Liver (tissue), 9 donors: Measurements from ENCODE around the gene ZNF606. TPM values are rescaled to one million over a fixed set of nuclear protein-coding genes. Genes with fewer than 3 reads are reported as not detected.

Experiments
- DNase-seq: peaks from one replicate; pipeline ENCODE4 v3.0.0-alpha.2; 2017; ENCODE audit warnings: low spot score
- H3K27ac ChIP-seq, 2 donors: one replicate each; pipeline ENCODE4 v1.7.0; 2013; ENCODE audit warnings: inconsistent platforms in 2 of 2, low read length in 2 of 2, control low read depth in 1 of 2, low read depth in 1 of 2, mild to moderate bottlenecking in 1 of 2
- H3K27me3 ChIP-seq, 4 donors: one replicate each; pipeline versions ENCODE4 v1.6.1 to v1.7.0; 2013; ENCODE audit warnings: low read length in 3 of 4, inconsistent platforms in 1 of 4, mild to moderate bottlenecking in 1 of 4, moderate library complexity in 1 of 4; ENCODE audit not compliant: control insufficient read depth in 4 of 4, insufficient read depth in 4 of 4
- H3K36me3 ChIP-seq, 4 donors: one replicate each; pipeline versions ENCODE4 v1.6.1 to v1.7.0; 2013; ENCODE audit warnings: low read length in 3 of 4, mild to moderate bottlenecking in 3 of 4, low read depth in 1 of 4, moderate library complexity in 1 of 4; ENCODE audit not compliant: control insufficient read depth in 4 of 4, insufficient read depth in 3 of 4
- H3K4me1 ChIP-seq, 4 donors: one replicate each; pipeline versions ENCODE4 v1.6.1 to v1.7.0; 2013; ENCODE audit warnings: low read length in 3 of 4, mild to moderate bottlenecking in 3 of 4, moderate library complexity in 1 of 4; ENCODE audit not compliant: control insufficient read depth in 4 of 4, insufficient read depth in 4 of 4
- H3K4me3 ChIP-seq, 3 donors: one replicate each; pipeline versions ENCODE4 v1.6.1 to v1.7.0; 2013; ENCODE audit warnings: low read length in 3 of 3, control low read depth in 1 of 3, low read depth in 1 of 3, mild to moderate bottlenecking in 1 of 3
- H3K9ac ChIP-seq, 2 donors: one replicate each; pipeline ENCODE4 v1.7.0; 2013; ENCODE audit warnings: low read length in 2 of 2, mild to moderate bottlenecking in 2 of 2, moderate library complexity in 2 of 2, control low read depth in 1 of 2, low read depth in 1 of 2
- H3K9me3 ChIP-seq, 4 donors: one replicate each; pipeline versions ENCODE4 v1.6.1 to v1.7.0; 2013; ENCODE audit warnings: low read length in 3 of 4; ENCODE audit not compliant: control insufficient read depth in 4 of 4
- ATF3 ChIP-seq: IDR thresholded peaks from 2 replicates; pipeline ENCODE4 v1.6.1; 2016; ENCODE audit warnings: antibody characterized with exemption
- EGR1 ChIP-seq, 2 donors: IDR thresholded peaks; 2 replicates each; pipeline ENCODE4 v1.6.1; 2016 to 2018; ENCODE audit warnings: antibody characterized with exemption in 2 of 2, low read depth in 2 of 2
- FOXA1 ChIP-seq: IDR thresholded peaks from 2 replicates; pipeline ENCODE4 v1.6.1; 2016; ENCODE audit warnings: antibody characterized with exemption
- FOXA2 ChIP-seq: IDR thresholded peaks from 2 replicates; pipeline ENCODE4 v1.6.1; 2016; ENCODE audit warnings: antibody characterized with exemption
- GABPA ChIP-seq, 2 donors: IDR thresholded peaks in 1 of 2; conservative IDR thresholded peaks in 1 of 2; 2 replicates each; pipeline ENCODE4 v1.6.1; 2016; ENCODE audit warnings: antibody characterized with exemption in 2 of 2, mild to moderate bottlenecking in 1 of 2, moderate library complexity in 1 of 2
- HNF4G ChIP-seq: IDR thresholded peaks from 2 replicates; pipeline ENCODE4 v1.6.1; 2016; ENCODE audit warnings: antibody characterized with exemption
- JUND ChIP-seq, 2 donors: IDR thresholded peaks; 2 replicates each; pipeline ENCODE4 v1.6.1; 2016; ENCODE audit warnings: antibody characterized with exemption in 2 of 2
- NR2F2 ChIP-seq: IDR thresholded peaks from 2 replicates; pipeline ENCODE4 v1.6.1; 2016; ENCODE audit warnings: antibody characterized with exemption
- RAD21 ChIP-seq, 2 donors: IDR thresholded peaks; 2 replicates each; pipeline ENCODE4 v1.6.1; 2016; ENCODE audit warnings: antibody characterized with exemption in 2 of 2, mild to moderate bottlenecking in 2 of 2
- RXRA ChIP-seq, 2 donors: IDR thresholded peaks; 2 replicates each; pipeline ENCODE4 v1.6.1; 2017 to 2018; ENCODE audit warnings: antibody characterized with exemption in 2 of 2, mild to moderate bottlenecking in 1 of 2
- TAF1 ChIP-seq: conservative IDR thresholded peaks from 2 replicates; pipeline ENCODE4 v1.6.1; 2016; ENCODE audit warnings: antibody characterized with exemption, mild to moderate bottlenecking
- YY1 ChIP-seq: IDR thresholded peaks from 2 replicates; pipeline ENCODE4 v1.6.1; 2016; ENCODE audit warnings: antibody characterized with exemption, mild to moderate bottlenecking
- WGBS: extraction: QIAGEN DNeasy Blood & Tissue Kit; methylation state at CpG from one replicate; pipeline ENCODE4 v1.1.7; 2013; 5-methylcytosine and 5-hydroxymethylcytosine counted together
- polyA plus RNA-seq, 2 donors: library from polyadenylated mRNA; stranded (reverse) in 1 of 2; unstranded in 1 of 2; fragments of 200-250 nt in 1 of 2; fragments of >200 nt in 1 of 2; fragmentation: Nextera tagmentation in 1 of 2; extraction: Ambion mirVana in 1 of 2; gene quantifications; one replicate each; pipeline versions ENCODE4 v1.2.1 to v1.2.3, GENCODE V29; 2013 to 2015
- total RNA-seq, 2 donors: library from RNA; depleted of rRNA; stranded (reverse); fragments of >200 nt; gene quantifications; one replicate each; pipeline ENCODE4 v1.2.3, GENCODE V29; 2014
- TF ChIP-seq, protein P1 (sequence below): fragments of 150-350 bp; IDR thresholded peaks from 2 replicates; pipeline ENCODE4 v1.5.1; 2017; ENCODE audit warnings: improper control_type of control experiment, low read depth, low read length; ENCODE audit not compliant: missing input control
- TF ChIP-seq, protein P2 (sequence below): IDR thresholded peaks from 2 replicates; pipeline ENCODE4 v1.6.1; 2016; ENCODE audit warnings: antibody characterized with exemption, mild to moderate bottlenecking
- TF ChIP-seq, protein P3 (sequence below): IDR thresholded peaks from 2 replicates; pipeline ENCODE4 v1.6.1; 2016; ENCODE audit warnings: antibody characterized with exemption
- TF ChIP-seq, protein P4 (sequence below): IDR thresholded peaks from 2 replicates; pipeline ENCODE4 v1.6.1; 2016; ENCODE audit warnings: antibody characterized with exemption
- donor health status: healthy.
- donor health status: healthy.
- donor health status: healthy.
- donor health status: healthy.
- donor health status: healthy.

Gene ZNF606
- total and polyA plus RNA-seq, 4 donors: 3.2 to 12.8 (median 6.6) TPM

DNA sequence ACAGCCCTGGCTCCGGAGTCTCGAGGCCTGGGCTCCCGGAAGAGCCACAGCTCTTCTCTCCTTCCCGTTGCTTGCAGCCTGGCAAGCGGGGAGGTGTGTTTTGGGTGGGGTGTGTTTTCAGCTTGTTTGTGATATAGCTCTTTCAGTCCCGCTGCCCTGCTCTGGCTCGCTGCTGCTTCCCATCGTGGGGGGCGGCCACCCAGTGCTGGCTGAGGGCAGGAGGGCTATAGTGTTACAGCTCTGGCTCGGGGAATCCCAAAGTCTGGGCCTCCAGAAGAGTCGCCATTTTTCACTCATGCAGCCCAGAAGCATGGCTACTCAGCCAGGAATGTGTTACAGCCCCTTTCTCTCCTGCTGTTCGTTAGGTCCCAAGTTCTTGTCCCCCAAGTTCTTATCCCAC, 52.9 kb downstream of the ZNF606 start:
- peaks cover 20 to 54% (median 48%) of the 10 kb centered on the region in 4 donors for H3K9me3 ChIP-seq
- no peak for DNase-seq
- no peak overlapping the region for H3K27ac ChIP-seq
- no peaks in the 10 kb centered on the region for H3K27me3 ChIP-seq
- no peaks in the 10 kb centered on the region for H3K36me3 ChIP-seq
- peaks cover 0 to 7% (median 3%) of the 10 kb centered on the region in 4 donors for H3K4me1 ChIP-seq
- H3K4me3 ChIP-seq: peak overlapping the region in 1 of 3 donors; percentile 36
- H3K9ac ChIP-seq: no peak overlapping the region
- 88% methylated on average over 12 of the region's 12 CpGs for WGBS
- TF ChIP-seq RXRA (IDR thresholded peaks at IDR 0.05) (no peak), JUND (IDR thresholded peaks at IDR 0.05) (no peak), YY1 (no peak), NR2F2 (no peak), FOXA1 (no peak), EGR1 (IDR thresholded peaks at IDR 0.05; ENCODE audit: low read depth in 2 of 2) (no peak), TAF1 (no peak), GABPA (IDR thresholded peaks at IDR 0.05 in 1 of 2, conservative IDR thresholded peaks at IDR 0.05 in 1 of 2) (no peak)
- TF ChIP-seq, protein P1, sequence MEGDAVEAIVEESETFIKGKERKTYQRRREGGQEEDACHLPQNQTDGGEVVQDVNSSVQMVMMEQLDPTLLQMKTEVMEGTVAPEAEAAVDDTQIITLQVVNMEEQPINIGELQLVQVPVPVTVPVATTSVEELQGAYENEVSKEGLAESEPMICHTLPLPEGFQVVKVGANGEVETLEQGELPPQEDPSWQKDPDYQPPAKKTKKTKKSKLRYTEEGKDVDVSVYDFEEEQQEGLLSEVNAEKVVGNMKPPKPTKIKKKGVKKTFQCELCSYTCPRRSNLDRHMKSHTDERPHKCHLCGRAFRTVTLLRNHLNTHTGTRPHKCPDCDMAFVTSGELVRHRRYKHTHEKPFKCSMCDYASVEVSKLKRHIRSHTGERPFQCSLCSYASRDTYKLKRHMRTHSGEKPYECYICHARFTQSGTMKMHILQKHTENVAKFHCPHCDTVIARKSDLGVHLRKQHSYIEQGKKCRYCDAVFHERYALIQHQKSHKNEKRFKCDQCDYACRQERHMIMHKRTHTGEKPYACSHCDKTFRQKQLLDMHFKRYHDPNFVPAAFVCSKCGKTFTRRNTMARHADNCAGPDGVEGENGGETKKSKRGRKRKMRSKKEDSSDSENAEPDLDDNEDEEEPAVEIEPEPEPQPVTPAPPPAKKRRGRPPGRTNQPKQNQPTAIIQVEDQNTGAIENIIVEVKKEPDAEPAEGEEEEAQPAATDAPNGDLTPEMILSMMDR: no peak
- TF ChIP-seq, protein P2, sequence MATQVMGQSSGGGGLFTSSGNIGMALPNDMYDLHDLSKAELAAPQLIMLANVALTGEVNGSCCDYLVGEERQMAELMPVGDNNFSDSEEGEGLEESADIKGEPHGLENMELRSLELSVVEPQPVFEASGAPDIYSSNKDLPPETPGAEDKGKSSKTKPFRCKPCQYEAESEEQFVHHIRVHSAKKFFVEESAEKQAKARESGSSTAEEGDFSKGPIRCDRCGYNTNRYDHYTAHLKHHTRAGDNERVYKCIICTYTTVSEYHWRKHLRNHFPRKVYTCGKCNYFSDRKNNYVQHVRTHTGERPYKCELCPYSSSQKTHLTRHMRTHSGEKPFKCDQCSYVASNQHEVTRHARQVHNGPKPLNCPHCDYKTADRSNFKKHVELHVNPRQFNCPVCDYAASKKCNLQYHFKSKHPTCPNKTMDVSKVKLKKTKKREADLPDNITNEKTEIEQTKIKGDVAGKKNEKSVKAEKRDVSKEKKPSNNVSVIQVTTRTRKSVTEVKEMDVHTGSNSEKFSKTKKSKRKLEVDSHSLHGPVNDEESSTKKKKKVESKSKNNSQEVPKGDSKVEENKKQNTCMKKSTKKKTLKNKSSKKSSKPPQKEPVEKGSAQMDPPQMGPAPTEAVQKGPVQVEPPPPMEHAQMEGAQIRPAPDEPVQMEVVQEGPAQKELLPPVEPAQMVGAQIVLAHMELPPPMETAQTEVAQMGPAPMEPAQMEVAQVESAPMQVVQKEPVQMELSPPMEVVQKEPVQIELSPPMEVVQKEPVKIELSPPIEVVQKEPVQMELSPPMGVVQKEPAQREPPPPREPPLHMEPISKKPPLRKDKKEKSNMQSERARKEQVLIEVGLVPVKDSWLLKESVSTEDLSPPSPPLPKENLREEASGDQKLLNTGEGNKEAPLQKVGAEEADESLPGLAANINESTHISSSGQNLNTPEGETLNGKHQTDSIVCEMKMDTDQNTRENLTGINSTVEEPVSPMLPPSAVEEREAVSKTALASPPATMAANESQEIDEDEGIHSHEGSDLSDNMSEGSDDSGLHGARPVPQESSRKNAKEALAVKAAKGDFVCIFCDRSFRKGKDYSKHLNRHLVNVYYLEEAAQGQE: no peak
- TF ChIP-seq, protein P3, sequence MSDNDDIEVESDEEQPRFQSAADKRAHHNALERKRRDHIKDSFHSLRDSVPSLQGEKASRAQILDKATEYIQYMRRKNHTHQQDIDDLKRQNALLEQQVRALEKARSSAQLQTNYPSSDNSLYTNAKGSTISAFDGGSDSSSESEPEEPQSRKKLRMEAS: no peak

DNA sequence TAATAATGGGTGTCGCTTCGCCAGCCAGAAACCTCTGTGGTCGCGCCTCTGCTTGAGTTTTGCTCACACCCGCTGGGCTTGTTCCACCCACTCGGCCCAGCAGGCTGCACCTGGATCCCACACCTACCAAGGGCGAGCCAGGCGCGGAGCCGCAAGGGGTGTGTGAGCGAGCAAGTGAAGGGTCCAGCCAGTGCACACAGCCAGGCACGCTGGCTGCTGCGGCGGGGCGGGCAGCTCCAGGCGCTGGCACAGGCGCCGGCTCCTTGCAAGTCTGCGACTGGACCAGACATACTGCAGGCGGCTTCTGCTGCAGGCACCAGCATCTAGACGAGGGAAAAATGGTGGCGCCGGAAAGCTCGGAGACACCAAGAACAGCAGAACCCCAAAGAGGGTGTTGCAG, 53.3 kb downstream of the ZNF606 start:
- Histone ChIP-seq H3K4me1 (peaks cover 0 to 7% (median 3%) of the 10 kb centered on the region in 4 donors), H3K27ac (no peak overlapping the region), H3K9ac (no peak overlapping the region), H3K4me3 (peak overlapping the region in 1 of 3 donors; percentile 36), H3K9me3 (peaks cover 22 to 53% (median 46%) of the 10 kb centered on the region in 4 donors), H3K27me3 (no peaks in the 10 kb centered on the region), H3K36me3 (no peaks in the 10 kb centered on the region)
- 90% methylated on average over 24 of the region's 24 CpGs for WGBS
- no peak for DNase-seq
- TF ChIP-seq NR2F2: no peak
- no peak for TF ChIP-seq RAD21 (IDR thresholded peaks at IDR 0.05)
- TF ChIP-seq FOXA1: no peak
- no peak for TF ChIP-seq YY1
- TF ChIP-seq HNF4G: no peak
- TF ChIP-seq, protein P1: no peak
- no peak for TF ChIP-seq FOXA2
- TF ChIP-seq ATF3: no peak
- no peak for TF ChIP-seq EGR1 (IDR thresholded peaks at IDR 0.05; ENCODE audit: low read depth in 2 of 2)
- TF ChIP-seq, protein P4, sequence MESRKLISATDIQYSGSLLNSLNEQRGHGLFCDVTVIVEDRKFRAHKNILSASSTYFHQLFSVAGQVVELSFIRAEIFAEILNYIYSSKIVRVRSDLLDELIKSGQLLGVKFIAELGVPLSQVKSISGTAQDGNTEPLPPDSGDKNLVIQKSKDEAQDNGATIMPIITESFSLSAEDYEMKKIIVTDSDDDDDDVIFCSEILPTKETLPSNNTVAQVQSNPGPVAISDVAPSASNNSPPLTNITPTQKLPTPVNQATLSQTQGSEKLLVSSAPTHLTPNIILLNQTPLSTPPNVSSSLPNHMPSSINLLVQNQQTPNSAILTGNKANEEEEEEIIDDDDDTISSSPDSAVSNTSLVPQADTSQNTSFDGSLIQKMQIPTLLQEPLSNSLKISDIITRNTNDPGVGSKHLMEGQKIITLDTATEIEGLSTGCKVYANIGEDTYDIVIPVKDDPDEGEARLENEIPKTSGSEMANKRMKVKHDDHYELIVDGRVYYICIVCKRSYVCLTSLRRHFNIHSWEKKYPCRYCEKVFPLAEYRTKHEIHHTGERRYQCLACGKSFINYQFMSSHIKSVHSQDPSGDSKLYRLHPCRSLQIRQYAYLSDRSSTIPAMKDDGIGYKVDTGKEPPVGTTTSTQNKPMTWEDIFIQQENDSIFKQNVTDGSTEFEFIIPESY: no peak
